Smooth muscle cell (in vitro differentiated cells): ENCODE results near the gene CRYZL1. TPM values are rescaled to one million over a fixed set of nuclear protein-coding genes. Genes with fewer than 3 reads are reported as not detected.

Experiments used
- DNase-seq: peaks from one replicate; lab custom pipeline; 2025; ENCODE audit not compliant: unreplicated experiment; lab: John Stamatoyannopoulos, UW
- H2AFZ ChIP-seq: fragments of 200-600 bp; sonication (generic); 2 replicates; pipeline ENCODE4 v1.6.0; 2016; ENCODE audit warnings: antibody characterized with exemption, low read depth, mild to moderate bottlenecking
- H3F3A ChIP-seq: fragments of 200-600 bp; sonication (generic); 2 replicates; pipeline ENCODE4 v1.6.0; 2017; ENCODE audit warnings: antibody characterized with exemption, low read depth
- H3K27ac ChIP-seq: fragments of 200-600 bp; sonication (generic); 2 replicates; pipeline ENCODE4 v1.5.1; 2016; ENCODE audit warnings: low read depth, mild to moderate bottlenecking
- H3K27me3 ChIP-seq: fragments of 200-600 bp; sonication (generic); 2 replicates; pipeline ENCODE4 v1.6.1; 2016; ENCODE audit warnings: low read depth, mild to moderate bottlenecking
- H3K36me3 ChIP-seq: fragments of 200-600 bp; sonication (generic); 2 replicates; pipeline ENCODE4 v1.5.1; 2016; ENCODE audit warnings: low read depth
- H3K4me1 ChIP-seq: fragments of 200-600 bp; sonication (generic); 2 replicates; pipeline ENCODE4 v1.5.1; 2016; ENCODE audit warnings: low read depth
- H3K4me2 ChIP-seq: fragments of 200-600 bp; sonication (generic); 2 replicates; pipeline ENCODE4 v1.6.0; 2016; ENCODE audit warnings: mild to moderate bottlenecking
- H3K4me3 ChIP-seq: fragments of 200-600 bp; sonication (generic); 2 replicates; pipeline ENCODE4 v1.5.1; 2016; ENCODE audit warnings: mild to moderate bottlenecking
- H3K79me2 ChIP-seq: fragments of 200-600 bp; sonication (generic); 2 replicates; pipeline ENCODE4 v1.6.0; 2016; ENCODE audit warnings: low read depth, mild to moderate bottlenecking
- H3K9ac ChIP-seq: fragments of 200-600 bp; sonication (generic); 2 replicates; pipeline ENCODE4 v1.6.0; 2016; ENCODE audit warnings: low read depth
- H3K9me3 ChIP-seq: fragments of 200-600 bp; sonication (generic); replicated peaks from 2 replicates; pipeline ENCODE4 v1.5.1; 2016; ENCODE audit warnings: low read depth
- H4K20me1 ChIP-seq: fragments of 200-600 bp; sonication (generic); 2 replicates; pipeline ENCODE4 v1.6.0; 2016; ENCODE audit warnings: low read depth
- CTCF ChIP-seq: fragments of 200-600 bp; sonication (generic); IDR thresholded peaks from 2 replicates; pipeline ENCODE4 v1.5.1; 2017; ENCODE audit warnings: borderline replicate concordance, mild to moderate bottlenecking, antibody characterized with exemption; ENCODE audit not compliant: insufficient read depth, poor library complexity, severe bottlenecking
- WGBS: methylation state at CpG from one replicate; pipeline ENCODE4 v1.1.7; 2016; ENCODE audit warnings: low lambda C conversion rate; 5-methylcytosine and 5-hydroxymethylcytosine counted together
- polyA plus RNA-seq: library from polyadenylated mRNA; unstranded; fragments of >200 nt; fragmentation: Nextera tagmentation; extraction: Ambion mirVana; gene quantifications from 2 replicates; pipeline ENCODE4 v1.2.1, GENCODE V29; 2016
- total RNA-seq: library from RNA; depleted of rRNA; stranded (reverse); fragments of >200 nt; gene quantifications from 2 replicates; pipeline ENCODE4 v1.2.3, GENCODE V29; 2014

CRYZL1 gene
- total and polyA plus RNA-seq, 2 experiments from 2014 or later = 37.7 to 48.3 TPM

DNA sequence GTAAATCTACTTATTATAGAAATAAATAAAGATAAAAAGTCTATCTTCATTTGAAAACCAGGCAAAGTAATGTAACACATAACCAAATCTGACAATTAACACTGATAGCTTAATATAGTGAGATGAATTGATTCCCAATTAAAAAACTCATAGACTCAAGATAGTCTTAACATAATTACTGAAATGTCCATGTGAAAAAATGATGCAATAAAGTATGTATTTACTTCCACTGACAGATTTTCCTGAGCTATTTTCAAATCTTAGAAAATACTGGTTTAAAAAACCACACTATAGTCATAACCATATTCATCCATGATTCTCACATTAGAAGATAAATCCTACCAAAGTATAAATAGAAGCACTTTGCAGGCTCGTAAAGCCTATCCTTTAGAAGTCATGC, 43.5 kb downstream of the CRYZL1 start:
- no peak overlapping the region for H2AFZ ChIP-seq
- peaks cover 28% of the 10 kb centered on the region for H3K36me3 ChIP-seq
- H3K27ac ChIP-seq = no peak overlapping the region
- no peaks in the 10 kb centered on the region for H3F3A ChIP-seq
- no peaks in the 10 kb centered on the region for H3K27me3 ChIP-seq
- WGBS = 96% methylated on average over 1 of the region's 1 CpG
- no peaks in the 10 kb centered on the region for H3K4me1 ChIP-seq
- H3K4me2 ChIP-seq = no peak overlapping the region
- H4K20me1 ChIP-seq = no peaks in the 10 kb centered on the region
- no peak overlapping the region for H3K9ac ChIP-seq
- no peaks in the 10 kb centered on the region for H3K9me3 ChIP-seq
- H3K79me2 ChIP-seq = no peaks in the 10 kb centered on the region
- DNase-seq = no peak
- no peak overlapping the region for H3K4me3 ChIP-seq
- TF ChIP-seq CTCF = no peak

- Histone ChIP-seq H3K79me2 (peaks cover 36% of the 10 kb centered on the region), H2AFZ (peak within 1 kb of the TSS; percentile 80), H3K9ac (peak within 1 kb of the TSS; percentile 89), H3K9me3 (no peaks in the 10 kb centered on the region), H3K4me1 (peaks cover 14% of the 10 kb centered on the region), H3K27ac (peak within 1 kb of the TSS; percentile 80), H3K27me3 (no peaks in the 10 kb centered on the region), H3F3A (peaks cover 10% of the 10 kb centered on the region), H3K36me3 (peaks cover 6% of the 10 kb centered on the region), H3K4me3 (peak within 1 kb of the TSS; percentile 84), H4K20me1 (no peaks in the 10 kb centered on the region), H3K4me2 (peak within 1 kb of the TSS; percentile 90)
- peak; percentile 4 for TF ChIP-seq CTCF
- DNase-seq = peak; percentile 83
- WGBS = 1% methylated on average over 39 of the region's 78 CpGs
Measured at GRCh38 chr21:33588485-33589335, 52.8 kb downstream of the CRYZL1 start, which contains the start of gene DONSON. Gene DONSON, minus strand, starts transcription at chr21:33588684. Its CDS starts 43 bp downstream, at chr21:33588641.

DNA sequence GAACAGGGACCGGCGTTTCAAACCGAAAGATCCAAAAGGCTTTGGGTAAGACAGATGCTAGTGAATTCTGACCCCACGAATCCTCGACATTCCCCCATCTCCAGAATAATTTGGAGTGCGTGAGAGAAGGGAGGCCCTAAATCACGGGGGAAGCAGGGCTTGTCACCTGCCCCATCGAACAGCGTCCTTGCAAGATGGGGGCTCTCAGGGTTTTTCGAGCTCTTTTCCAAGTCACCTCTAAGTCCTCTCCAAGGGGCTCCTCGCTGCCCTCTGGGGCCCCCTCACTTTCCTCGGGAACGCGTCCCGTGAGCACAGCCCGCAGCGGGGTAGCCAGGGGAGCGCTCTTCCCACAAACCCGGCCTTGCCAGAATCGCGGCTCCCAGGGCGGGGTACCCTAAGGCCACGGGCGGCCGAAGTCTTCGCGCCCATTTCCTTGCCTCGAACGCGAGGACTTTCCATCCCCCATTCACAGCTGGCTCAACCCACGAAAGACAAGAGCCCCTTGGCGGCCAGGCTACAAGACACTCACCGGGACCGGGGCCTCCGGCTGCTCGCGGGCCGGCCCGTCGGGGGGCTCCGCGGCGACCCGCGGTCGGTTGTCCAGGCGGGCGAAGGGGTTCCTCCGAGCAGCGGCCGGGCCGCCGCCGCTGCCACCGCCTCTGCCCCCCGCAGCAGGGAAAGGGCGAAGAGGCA, 53.6 kb downstream of the CRYZL1 start:
- peak; percentile 38 for DNase-seq
- H3K4me3 ChIP-seq = peak overlapping the region; percentile 84
- H3K36me3 ChIP-seq = peaks cover 6% of the 10 kb centered on the region
- peak overlapping the region; percentile 89 for H3K9ac ChIP-seq
- peaks cover 36% of the 10 kb centered on the region for H3K79me2 ChIP-seq
- TF ChIP-seq CTCF = no peak
- peak overlapping the region; percentile 90 for H3K4me2 ChIP-seq
- no peaks in the 10 kb centered on the region for H3K27me3 ChIP-seq
- H3K4me1 ChIP-seq = peaks cover 14% of the 10 kb centered on the region
- peak overlapping the region; percentile 80 for H3K27ac ChIP-seq
- peaks cover 10% of the 10 kb centered on the region for H3F3A ChIP-seq
- peak overlapping the region; percentile 76 for H2AFZ ChIP-seq
- 1% methylated on average over 56 of the region's 57 CpGs for WGBS
- H4K20me1 ChIP-seq = no peaks in the 10 kb centered on the region
- no peaks in the 10 kb centered on the region for H3K9me3 ChIP-seq
